ENCODE results near the gene SPNS2. TPM values are rescaled to one million over a fixed set of nuclear protein-coding genes. Genes with fewer than 3 reads are reported as not detected.

The SPNS2 gene
- polyA plus RNA-seq, 3 donors = 0.23 to 0.33 TPM; not detected in 1

GRCh38 chr17:4579678-4580077, 81.0 kb downstream of the SPNS2 start:
- Histone ChIP-seq H3K27ac (ENCODE audit: low read depth in 1 of 2, low read length in 2 of 2) (no peak overlapping the region), H3K9ac (ENCODE audit: insufficient read depth, low read length, poor library complexity, severe bottlenecking) (no peak overlapping the region), H4K20me1 (ENCODE audit: insufficient read depth, low read length) (no peaks in the 10 kb centered on the region), H3K36me3 (replicated peaks in 1 of 2; ENCODE audit: control insufficient read depth in 1 of 2, insufficient read depth in 2 of 2, low read length in 2 of 2) (no peaks in the 10 kb centered on the region), H3K79me2 (ENCODE audit: insufficient read depth, low read length) (no peaks in the 10 kb centered on the region), H3K4me2 (replicated peaks; ENCODE audit: extremely low read depth, low read length, poor library complexity, severe bottlenecking) (no peak overlapping the region), H3K9me3 (replicated peaks in 1 of 2; ENCODE audit: control insufficient read depth in 1 of 2, insufficient read depth in 1 of 2, low read length in 2 of 2) (peaks cover 0 to 6% of the 10 kb centered on the region in 2 donors), H3K4me3 (replicated peaks in 1 of 3; ENCODE audit: low read depth in 2 of 3, low read length in 3 of 3) (no peak overlapping the region), H3K27me3 (ENCODE audit: control insufficient read depth in 2 of 2, insufficient read depth in 2 of 2, low read length in 2 of 2) (peaks cover 15 to 24% of the 10 kb centered on the region in 2 donors), H2AFZ (ENCODE audit: insufficient read depth, low read depth, low read length, poor library complexity, severe bottlenecking) (no peak overlapping the region), H3K4me1 (ENCODE audit: control insufficient read depth in 1 of 2, insufficient read depth in 2 of 2, low read length in 2 of 2) (peaks cover 5 to 10% of the 10 kb centered on the region in 2 donors)
- WGBS (ENCODE audit: insufficient coverage) = 88% methylated on average over 9 of the region's 11 CpGs
- Mint-ChIP-seq H3K9me3 (peaks cover 0 to 7% (median 0%) of the 10 kb centered on the region in 7 donors), H3K36me3 (no peaks in the 10 kb centered on the region), H3K27me3 (ENCODE audit: low read depth in 3 of 3) (peaks cover 20 to 46% (median 35%) of the 10 kb centered on the region in 3 donors), H3K4me1 (peaks cover 3% of the 10 kb centered on the region), H3K27ac (no peak overlapping the region), H3K4me3 (no peak overlapping the region)
- intact Hi-C loops (cut with micrococcal nuclease) = no loop called here
- TF ChIP-seq CTCF (IDR thresholded peaks at IDR 0.05) = no peak
- no peak for DNase-seq

GRCh38 chr17:4580291-4580690, 81.6 kb downstream of the SPNS2 start:
- H3K9me3 ChIP-seq (replicated peaks in 1 of 2; ENCODE audit: control insufficient read depth in 1 of 2, insufficient read depth in 1 of 2, low read length in 2 of 2) = peaks cover 0 to 6% of the 10 kb centered on the region in 2 donors
- WGBS (ENCODE audit: insufficient coverage) = 40% methylated on average over 6 of the region's 7 CpGs
- no peaks in the 10 kb centered on the region for H4K20me1 ChIP-seq (ENCODE audit: insufficient read depth, low read length)
- peaks cover 19 to 28% of the 10 kb centered on the region in 2 donors for H3K27me3 ChIP-seq (ENCODE audit: control insufficient read depth in 2 of 2, insufficient read depth in 2 of 2, low read length in 2 of 2)
- H3K79me2 ChIP-seq (ENCODE audit: insufficient read depth, low read length) = no peaks in the 10 kb centered on the region
- no peak overlapping the region for H3K27ac Mint-ChIP-seq
- TF ChIP-seq CTCF (IDR thresholded peaks at IDR 0.05) = no peak
- peaks cover 24 to 51% (median 37%) of the 10 kb centered on the region in 3 donors for H3K27me3 Mint-ChIP-seq (ENCODE audit: low read depth in 3 of 3)
- no peak overlapping the region for H3K4me2 ChIP-seq (replicated peaks; ENCODE audit: extremely low read depth, low read length, poor library complexity, severe bottlenecking)
- DNase-seq = no peak
- intact Hi-C loops (cut with micrococcal nuclease) = no loop called here
- no peak overlapping the region for H3K27ac ChIP-seq (ENCODE audit: low read depth in 1 of 2, low read length in 2 of 2)
- H3K4me3 Mint-ChIP-seq = no peak overlapping the region
- peaks cover 5 to 10% of the 10 kb centered on the region in 2 donors for H3K4me1 ChIP-seq (ENCODE audit: control insufficient read depth in 1 of 2, insufficient read depth in 2 of 2, low read length in 2 of 2)
- no peaks in the 10 kb centered on the region for H3K36me3 ChIP-seq (replicated peaks in 1 of 2; ENCODE audit: control insufficient read depth in 1 of 2, insufficient read depth in 2 of 2, low read length in 2 of 2)
- peaks cover 0 to 7% (median 3%) of the 10 kb centered on the region in 7 donors for H3K9me3 Mint-ChIP-seq
- H3K4me1 Mint-ChIP-seq = peaks cover 3% of the 10 kb centered on the region
- H2AFZ ChIP-seq (ENCODE audit: insufficient read depth, low read depth, low read length, poor library complexity, severe bottlenecking) = no peak overlapping the region
- H3K36me3 Mint-ChIP-seq = peaks cover 0 to 1% of the 10 kb centered on the region in 2 donors
- H3K4me3 ChIP-seq (replicated peaks in 1 of 3; ENCODE audit: low read depth in 2 of 3, low read length in 3 of 3) = no peak overlapping the region
- no peak overlapping the region for H3K9ac ChIP-seq (ENCODE audit: insufficient read depth, low read length, poor library complexity, severe bottlenecking)
